SK-N-MC (cell line): ENCODE data around the gene APBA3.

Source experiments
- EZH2 ChIP-seq: fragments of 200-600 bp; sonication (generic); IDR thresholded peaks from one replicate; pipeline ENCODE4 v1.6.1; 2017; ENCODE audit warnings: antibody characterized with exemption
- FOXP2 ChIP-seq: optimal IDR thresholded peaks from 2 replicates; pipeline ENCODE3; 2011; ENCODE audit warnings: mild to moderate bottlenecking, moderate library complexity; ENCODE audit not compliant: insufficient read depth; ENCODE audit errors: extremely low read length, control extremely low read depth
- POLR2AphosphoS5 ChIP-seq: IDR thresholded peaks from 2 replicates; pipeline ENCODE4 v1.6.1; 2012; ENCODE audit warnings: mild to moderate bottlenecking, low read depth, low read length, borderline replicate concordance

GRCh38 chr19:3701200-3701599, 60.3 kb downstream of the APBA3 start:
- TF ChIP-seq EZH2 (no peak), POLR2AphosphoS5 (no peak), FOXP2 (no peak)
